GM12801 (cell line): ENCODE data around the gene GIPC3.

Experiments used
- TF ChIP-seq, protein P1 (sequence below): IDR thresholded peaks from one replicate; pipeline ENCODE4 v1.5.1; 2011; ENCODE audit warnings: control low read depth; ENCODE audit not compliant: insufficient read length; ENCODE audit errors: extremely low read depth

GIPC3 gene

GRCh38 chr19:3586707-3587346, 1.5 kb downstream of the GIPC3 start:
- TF ChIP-seq, protein P1, sequence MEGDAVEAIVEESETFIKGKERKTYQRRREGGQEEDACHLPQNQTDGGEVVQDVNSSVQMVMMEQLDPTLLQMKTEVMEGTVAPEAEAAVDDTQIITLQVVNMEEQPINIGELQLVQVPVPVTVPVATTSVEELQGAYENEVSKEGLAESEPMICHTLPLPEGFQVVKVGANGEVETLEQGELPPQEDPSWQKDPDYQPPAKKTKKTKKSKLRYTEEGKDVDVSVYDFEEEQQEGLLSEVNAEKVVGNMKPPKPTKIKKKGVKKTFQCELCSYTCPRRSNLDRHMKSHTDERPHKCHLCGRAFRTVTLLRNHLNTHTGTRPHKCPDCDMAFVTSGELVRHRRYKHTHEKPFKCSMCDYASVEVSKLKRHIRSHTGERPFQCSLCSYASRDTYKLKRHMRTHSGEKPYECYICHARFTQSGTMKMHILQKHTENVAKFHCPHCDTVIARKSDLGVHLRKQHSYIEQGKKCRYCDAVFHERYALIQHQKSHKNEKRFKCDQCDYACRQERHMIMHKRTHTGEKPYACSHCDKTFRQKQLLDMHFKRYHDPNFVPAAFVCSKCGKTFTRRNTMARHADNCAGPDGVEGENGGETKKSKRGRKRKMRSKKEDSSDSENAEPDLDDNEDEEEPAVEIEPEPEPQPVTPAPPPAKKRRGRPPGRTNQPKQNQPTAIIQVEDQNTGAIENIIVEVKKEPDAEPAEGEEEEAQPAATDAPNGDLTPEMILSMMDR, result no peak

- TF ChIP-seq, protein P1, result no peak
Measured at GRCh38 chr19:3589439-3589838, 4.2 kb downstream of the GIPC3 start.

GRCh38 chr19:3589949-3590348, 4.7 kb downstream of the GIPC3 start:
- TF ChIP-seq, protein P1, result no peak

DNA sequence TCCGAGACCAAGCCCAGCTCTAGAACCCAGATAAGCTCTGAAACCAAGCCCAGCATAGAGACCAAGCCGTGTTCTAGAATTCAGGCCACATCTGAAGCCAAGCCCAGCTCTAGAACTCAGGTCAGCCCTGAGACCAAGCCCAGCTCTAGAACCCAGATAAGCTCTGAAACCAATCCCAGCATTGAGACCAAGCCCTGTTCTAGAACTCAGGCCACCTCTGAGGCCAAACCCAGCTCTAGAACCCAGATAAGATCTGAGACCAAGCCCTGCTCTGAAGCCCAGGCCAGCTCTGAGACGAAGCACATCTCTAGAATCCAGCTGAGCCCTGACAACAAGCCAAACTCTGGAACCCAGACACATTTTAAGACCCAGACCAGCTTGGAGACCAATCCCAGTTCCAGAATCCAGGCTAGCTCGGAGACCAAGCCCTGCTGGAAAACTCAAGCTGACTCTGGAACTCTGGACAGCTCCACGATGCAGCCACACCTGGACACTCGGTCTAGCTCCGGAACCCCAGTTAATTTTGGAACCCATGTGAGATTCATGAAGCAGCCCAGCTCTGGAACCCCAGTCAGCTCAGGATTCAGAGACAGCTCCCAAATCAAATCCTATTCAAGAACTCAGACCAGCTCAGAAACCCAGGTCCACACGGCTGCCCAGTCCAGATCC, 5.8 kb downstream of the GIPC3 start:
- TF ChIP-seq, protein P1, result no peak

GRCh38 chr19:3591876-3592613, 6.8 kb downstream of the GIPC3 start:
- TF ChIP-seq, protein P1, result no peak

- TF ChIP-seq, protein P1, result no peak
Measured at GRCh38 chr19:3593156-3593555, 7.9 kb downstream of the GIPC3 start.

DNA sequence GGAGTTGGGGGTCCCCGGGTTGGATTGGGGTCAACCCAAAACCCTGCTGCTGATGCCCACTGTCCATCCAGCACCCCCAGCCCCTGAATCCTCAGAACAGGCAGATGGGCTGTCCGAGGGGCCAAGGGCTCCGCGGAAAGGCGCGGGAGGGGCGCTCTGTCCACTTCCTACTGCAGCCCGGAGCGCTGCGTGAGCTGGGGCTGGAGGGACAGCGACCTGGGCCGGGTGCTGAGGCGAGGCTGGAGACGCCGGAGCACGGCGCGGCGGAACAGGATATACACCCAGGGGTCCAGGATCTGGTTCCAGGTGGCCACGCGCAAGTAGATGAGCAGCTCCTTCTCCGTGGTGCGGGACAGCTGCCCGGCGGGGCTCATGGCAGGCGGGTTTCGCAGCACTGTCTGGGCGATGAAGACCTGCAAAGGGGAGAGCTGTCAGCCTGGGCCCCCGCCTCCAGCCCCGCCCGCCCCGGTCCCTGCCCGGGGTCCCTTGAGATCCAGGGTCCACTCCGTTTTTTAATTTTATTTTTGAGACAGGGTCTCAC, 10.3 kb downstream of the GIPC3 start:
- TF ChIP-seq, protein P1, result no peak
